Measurements from ENCODE around the gene SLC4A1AP.

SLC4A1AP gene

GRCh38 chr2:27717070-27717795 is 53.5 kb downstream of the SLC4A1AP start:
- DNase-seq (ENCODE audit: low read depth in 2 of 2, low spot score in 1 of 2) = no peak

- peak; percentile 6 to 38 for DNase-seq (ENCODE audit: low read depth in 2 of 2, low spot score in 1 of 2)
These were observed 56.4 kb downstream of the SLC4A1AP start for GRCh38 chr2:27720004-27720551.

DNA sequence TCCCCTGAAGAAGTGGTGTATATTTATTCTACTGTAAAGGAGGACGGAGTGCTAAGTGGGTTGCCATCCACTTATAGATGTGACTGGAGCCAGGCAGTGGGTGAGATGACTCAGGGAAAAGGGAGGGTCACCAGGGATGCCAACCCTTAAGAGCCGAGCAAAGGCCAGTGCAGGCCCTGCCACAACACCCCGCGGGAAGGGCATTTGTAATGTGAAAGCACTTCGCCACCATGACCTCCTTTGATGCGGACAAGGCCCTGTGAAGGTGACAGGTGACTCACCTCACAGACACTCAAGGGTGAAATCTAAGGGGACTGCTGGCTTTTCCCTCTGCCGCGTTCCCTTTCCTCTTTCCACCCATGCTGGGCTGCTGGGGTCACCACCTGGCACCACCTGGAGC is 57.6 kb downstream of the SLC4A1AP start:
- DNase-seq (ENCODE audit: low read depth in 2 of 2, low spot score in 1 of 2) = no peak

- no peak for DNase-seq (ENCODE audit: low read depth in 2 of 2, low spot score in 1 of 2)
These were observed 58.3 kb downstream of the SLC4A1AP start for GRCh38 chr2:27721884-27722485.

GRCh38 chr2:27723372-27724144 is 59.9 kb downstream of the SLC4A1AP start:
- DNase-seq (ENCODE audit: low read depth in 2 of 2, low spot score in 1 of 2) = no peak

GRCh38 chr2:27724191-27724590 is 60.5 kb downstream of the SLC4A1AP start:
- no peak for DNase-seq (ENCODE audit: low read depth in 2 of 2, low spot score in 1 of 2)

- no peak for DNase-seq (ENCODE audit: low read depth in 2 of 2, low spot score in 1 of 2)
These were observed 61.4 kb downstream of the SLC4A1AP start for GRCh38 chr2:27724905-27725701.

GRCh38 chr2:27727257-27727656 is 63.6 kb downstream of the SLC4A1AP start:
- DNase-seq (ENCODE audit: low read depth in 2 of 2, low spot score in 1 of 2) = no peak

- DNase-seq (ENCODE audit: low read depth in 2 of 2, low spot score in 1 of 2) = no peak
These were observed 64.6 kb downstream of the SLC4A1AP start for GRCh38 chr2:27728081-27728858.

DNA sequence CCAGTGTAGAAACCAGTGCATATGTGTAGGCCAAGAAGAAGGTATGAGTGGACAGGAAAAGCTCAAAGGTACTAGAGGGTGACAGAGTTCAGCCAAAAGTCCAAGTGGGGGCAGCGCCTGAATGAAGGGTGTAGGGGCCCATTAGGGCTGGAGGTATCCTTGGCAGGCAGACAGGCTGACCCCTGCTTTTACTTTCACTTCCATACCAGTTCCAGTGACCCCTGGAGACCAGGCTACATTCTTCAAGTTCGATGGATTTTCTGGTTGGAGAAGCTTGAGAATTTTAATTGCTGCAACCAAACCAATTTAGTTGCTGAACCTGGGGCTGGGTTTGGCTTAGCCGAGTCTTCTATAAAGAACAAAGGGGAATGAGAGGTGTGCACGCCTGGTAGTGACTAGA is 65.5 kb downstream of the SLC4A1AP start:
- DNase-seq (ENCODE audit: low read depth in 2 of 2, low spot score in 1 of 2) = no peak

GRCh38 chr2:27729614-27730013 is 65.9 kb downstream of the SLC4A1AP start:
- DNase-seq (ENCODE audit: low read depth in 2 of 2, low spot score in 1 of 2) = no peak

DNA sequence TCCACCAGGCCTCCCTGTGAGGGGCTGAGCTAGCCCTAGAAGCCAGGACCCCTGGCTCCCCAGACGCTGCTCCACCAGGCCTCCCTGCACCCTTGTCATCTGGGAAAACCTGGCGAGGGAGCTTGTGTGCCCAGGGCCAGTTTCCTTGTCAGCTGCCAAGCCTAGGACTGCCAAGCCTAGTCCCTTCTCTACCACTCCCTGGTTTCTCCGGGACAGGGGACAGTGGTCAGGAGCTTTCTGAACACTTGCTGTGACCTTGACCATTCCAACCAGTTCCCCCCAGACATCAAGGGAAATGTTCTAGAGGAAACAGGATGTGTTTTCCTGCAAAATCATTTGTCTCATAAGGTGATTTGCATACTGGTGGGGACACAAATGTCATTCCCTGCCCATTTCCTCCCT is 66.6 kb downstream of the SLC4A1AP start:
- DNase-seq (ENCODE audit: low read depth in 2 of 2, low spot score in 1 of 2) = no peak

DNA sequence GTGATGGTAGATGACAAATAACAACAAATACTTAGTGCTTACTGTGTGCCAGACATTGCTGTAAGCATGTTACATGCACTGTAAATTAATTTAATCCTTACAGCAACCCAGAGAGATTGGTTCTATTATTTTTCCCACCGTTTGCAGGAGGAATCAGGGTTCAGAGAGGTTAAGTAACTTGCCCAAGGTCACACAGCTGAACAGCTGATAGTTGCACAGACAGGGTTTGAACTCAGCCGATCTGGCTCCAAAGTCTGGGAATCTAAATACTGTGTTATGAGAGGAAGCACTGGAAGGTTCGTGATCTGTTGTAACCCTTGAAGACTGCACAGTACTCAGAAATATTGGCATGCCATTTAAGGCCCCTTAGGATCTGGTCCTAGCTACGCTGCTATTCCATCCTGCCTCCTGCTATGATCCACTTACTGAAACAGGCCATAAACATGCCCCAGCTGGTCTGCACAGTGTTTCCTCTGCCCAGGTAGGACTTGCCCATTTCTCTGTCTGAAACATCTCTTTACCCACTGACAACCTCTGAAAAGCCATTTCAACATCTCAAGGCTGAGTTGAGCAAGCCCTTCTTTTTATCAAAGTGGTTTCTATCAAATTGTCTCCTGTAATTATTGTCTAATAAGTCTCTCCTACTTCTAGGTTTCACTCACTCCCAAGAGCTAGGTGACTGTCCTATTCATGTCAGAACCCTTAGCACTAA is 67.4 kb downstream of the SLC4A1AP start:
- DNase-seq (ENCODE audit: low read depth in 2 of 2, low spot score in 1 of 2) = no peak

- no peak for DNase-seq (ENCODE audit: low read depth in 2 of 2, low spot score in 1 of 2)
These were observed 70.6 kb downstream of the SLC4A1AP start for GRCh38 chr2:27734305-27734704.

GRCh38 chr2:27735263-27735904 is 71.7 kb downstream of the SLC4A1AP start:
- DNase-seq (ENCODE audit: low read depth in 2 of 2, low spot score in 1 of 2) = peak; percentile 40 to 54

DNA sequence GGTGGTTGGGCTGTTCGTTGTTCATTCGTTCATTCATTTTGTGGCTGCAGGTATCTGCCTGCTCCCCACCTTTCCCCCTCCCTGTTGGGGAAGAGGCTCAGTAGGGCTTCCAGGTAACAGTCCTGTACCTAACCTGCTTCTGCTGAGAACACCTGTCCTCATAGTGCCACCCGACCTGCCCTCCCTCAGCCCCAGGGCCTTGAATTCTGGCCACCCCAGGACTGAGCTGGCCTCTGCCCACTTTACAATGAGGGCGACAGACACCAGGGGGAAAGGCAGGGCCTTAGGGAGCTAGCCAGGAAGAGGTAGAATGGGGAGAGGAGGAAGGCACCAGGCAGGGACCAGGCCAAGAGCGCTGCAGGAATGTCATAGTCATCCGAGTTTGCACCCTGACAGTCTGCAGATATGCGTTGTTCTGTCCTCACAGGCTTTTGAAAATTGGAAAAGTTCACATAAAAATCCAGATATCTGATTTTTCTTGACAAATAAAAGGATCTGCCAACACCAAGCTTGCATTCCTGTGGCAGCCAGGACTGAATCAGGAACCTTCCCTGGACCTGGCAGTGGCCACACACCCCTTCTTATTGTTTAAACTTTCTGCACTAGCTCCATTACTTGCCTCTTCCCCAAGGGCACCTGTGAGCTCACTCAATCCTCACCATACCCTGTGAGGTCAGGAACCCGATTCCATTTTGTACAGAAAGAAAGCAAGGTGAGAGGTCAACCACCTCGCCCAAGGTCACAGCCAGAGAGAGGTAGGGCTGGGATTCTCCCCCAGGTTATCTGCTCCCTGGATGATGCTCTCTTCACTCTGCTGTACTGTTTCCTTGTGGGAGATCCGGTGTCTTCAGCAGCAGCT is 72.6 kb downstream of the SLC4A1AP start:
- no peak for DNase-seq (ENCODE audit: low read depth in 2 of 2, low spot score in 1 of 2)

- DNase-seq (ENCODE audit: low read depth in 2 of 2, low spot score in 1 of 2) = no peak
These were observed 73.2 kb downstream of the SLC4A1AP start for GRCh38 chr2:27736890-27737204.

DNA sequence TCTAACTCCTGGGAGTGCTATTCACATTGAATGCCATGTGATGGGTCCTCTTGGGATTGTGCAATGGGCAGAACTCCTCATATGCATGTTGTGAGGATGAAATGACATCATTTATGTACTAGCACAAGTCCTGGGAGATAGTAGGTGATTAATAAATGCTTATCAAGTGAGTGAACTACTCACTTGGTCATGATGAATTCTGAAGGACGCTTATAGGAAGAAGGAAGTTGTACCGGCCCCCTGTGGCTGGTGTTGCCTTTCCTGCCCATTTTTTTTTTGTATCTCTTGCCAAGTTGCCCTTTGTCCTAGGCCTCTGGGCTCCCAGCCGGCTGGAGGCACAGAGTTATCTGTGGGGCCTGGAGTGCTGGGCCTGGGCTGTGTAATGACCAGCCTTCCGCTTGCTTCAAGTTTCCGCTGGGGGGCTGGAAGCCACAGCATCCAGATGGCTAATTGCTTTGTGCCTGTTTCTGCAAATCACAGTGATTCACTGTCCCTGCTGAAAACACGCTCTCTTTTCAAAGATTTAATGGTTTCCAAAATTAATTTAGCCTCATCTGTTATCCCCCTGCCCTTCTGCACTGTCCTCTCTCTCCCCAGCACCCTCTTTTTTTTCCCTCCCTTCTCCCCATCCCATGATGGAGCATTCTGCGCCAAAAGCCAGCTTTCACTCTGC is 74.1 kb downstream of the SLC4A1AP start:
- DNase-seq (ENCODE audit: low read depth in 2 of 2, low spot score in 1 of 2) = no peak
